Pulmonary artery endothelial cell (primary cell): ENCODE measurements around the gene ZHX3. TPM values are rescaled to one million over a fixed set of nuclear protein-coding genes. Genes with fewer than 3 reads are reported as not detected.

Source experiments
- DNase-seq: peaks from one replicate; pipeline ENCODE4 v3.0.0-alpha.2; 2011; ENCODE audit warnings: low read depth, low spot score
- total RNA-seq: library from RNA; depleted of rRNA; stranded (reverse); fragments of >200 nt; gene quantifications from 2 replicates; pipeline ENCODE4 v1.2.3, GENCODE V29; 2014

The ZHX3 gene
- total RNA-seq, 1 donor from 2014 or later, result 9.0 TPM

DNA sequence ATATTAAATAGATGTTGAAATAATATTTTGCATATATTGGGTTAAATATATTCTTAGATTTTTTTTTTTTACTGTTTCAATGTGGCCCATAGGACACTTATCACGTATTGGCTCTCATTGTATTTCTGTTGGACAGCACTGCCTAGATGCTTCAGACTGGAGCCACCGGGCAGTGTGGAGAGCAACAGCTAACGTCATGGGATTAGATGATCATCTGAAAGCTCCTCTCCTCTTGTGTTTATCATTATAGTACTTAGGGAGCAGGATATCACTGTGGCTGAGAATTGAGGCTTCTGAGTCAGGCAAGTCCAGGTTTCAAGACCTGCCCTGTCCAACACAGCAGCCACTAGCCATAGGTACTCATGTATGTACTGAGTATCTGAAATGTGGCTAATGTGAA, 87.4 kb downstream of the ZHX3 start:
- no peak for DNase-seq

- DNase-seq, result no peak
These were observed 88.3 kb downstream of the ZHX3 start for GRCh38 chr20:41229259-41229658.

DNA sequence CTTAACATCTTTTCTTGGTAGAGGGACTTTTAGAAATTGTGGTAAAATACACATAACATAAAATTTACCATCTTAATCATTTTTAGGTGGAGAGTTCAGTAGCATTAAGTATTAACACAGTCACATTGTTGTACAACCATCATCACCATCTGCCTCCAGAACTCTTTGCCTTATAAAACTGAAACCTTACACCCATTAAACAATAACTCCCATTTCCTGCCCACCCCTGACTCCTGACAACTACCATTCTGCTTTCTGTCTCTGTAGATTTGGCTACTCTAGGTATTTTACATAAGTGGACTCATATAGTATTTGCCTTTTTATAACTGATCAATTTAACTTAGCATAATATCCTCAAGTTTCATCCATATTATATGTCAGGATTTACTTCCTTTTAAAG, 88.7 kb downstream of the ZHX3 start:
- no peak for DNase-seq

DNA sequence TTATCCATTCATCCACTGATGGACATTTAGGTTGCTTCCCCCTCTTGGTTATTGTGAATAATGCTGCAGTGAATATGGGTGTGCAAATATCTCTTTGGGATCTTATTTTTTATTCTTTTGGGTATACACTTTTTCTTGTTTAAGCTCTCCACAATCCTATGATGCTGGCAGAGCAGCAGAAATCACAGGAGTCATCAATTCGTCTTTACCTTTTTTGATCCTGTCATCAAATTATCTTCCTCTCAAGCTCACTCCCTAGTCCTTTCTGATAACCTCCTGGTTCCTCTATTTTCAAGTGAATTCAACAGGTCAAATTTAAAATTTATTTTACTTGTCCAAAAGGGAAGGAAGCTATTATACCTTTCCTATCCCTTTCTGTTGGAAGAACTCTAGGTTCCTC, 91.1 kb downstream of the ZHX3 start:
- DNase-seq, result no peak

DNA sequence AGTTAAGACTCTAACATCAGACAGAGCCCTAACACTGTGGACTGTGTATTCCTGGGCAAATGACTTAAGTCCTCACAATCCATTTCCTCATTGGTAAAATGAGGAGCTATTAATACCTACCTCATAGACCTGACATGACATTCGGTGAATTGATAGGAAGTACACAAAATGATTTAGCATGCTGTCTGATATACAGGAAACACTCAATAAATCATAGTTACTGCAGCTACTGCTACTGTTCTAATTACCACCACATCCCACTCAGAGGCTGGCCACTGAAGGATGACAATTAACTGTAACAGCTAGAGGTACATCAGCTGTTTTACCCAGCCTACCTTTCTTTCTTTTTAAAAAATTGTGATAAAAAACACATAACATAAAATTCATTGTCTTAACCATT, 92.4 kb downstream of the ZHX3 start:
- DNase-seq, result no peak

GRCh38 chr20:41224281-41224680, 93.2 kb downstream of the ZHX3 start:
- no peak for DNase-seq

DNA sequence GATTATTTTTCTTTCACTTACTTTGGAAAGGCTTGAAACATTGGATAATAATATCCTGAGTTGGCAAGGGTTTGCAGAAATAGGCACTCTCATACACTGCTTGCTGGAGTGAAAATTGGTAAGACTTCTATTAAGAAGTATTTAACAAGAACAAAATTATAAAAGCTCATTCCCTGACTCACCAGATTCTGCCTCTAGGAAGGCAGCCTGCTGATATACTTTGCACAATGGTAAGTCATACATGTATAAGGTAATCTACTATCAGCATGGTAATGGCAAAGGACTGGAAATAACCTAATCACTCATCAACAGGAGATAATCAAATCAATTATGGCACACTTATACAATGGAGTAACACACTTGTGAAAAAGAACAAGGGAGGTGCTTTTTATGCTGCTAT, 94.4 kb downstream of the ZHX3 start:
- DNase-seq, result no peak

DNA sequence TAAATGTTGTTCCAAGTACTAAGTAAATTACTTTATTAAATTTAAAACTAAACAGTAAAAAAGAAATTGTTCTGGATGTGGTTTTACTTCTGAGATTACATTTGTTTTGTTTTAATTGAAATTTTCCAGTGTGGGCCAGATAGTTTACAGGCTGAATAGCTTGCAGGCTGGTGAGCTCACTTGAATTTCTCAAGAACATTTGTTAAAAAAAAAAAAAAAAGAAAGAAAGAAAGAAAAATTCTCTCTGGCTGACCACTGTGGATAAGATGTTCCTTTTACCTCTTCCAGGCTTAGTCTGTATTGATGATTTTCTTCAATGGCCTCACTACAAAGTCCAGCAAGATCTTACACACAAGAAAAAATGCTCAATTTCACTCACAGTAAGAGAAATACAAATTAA, 94.8 kb downstream of the ZHX3 start:
- DNase-seq, result no peak

DNA sequence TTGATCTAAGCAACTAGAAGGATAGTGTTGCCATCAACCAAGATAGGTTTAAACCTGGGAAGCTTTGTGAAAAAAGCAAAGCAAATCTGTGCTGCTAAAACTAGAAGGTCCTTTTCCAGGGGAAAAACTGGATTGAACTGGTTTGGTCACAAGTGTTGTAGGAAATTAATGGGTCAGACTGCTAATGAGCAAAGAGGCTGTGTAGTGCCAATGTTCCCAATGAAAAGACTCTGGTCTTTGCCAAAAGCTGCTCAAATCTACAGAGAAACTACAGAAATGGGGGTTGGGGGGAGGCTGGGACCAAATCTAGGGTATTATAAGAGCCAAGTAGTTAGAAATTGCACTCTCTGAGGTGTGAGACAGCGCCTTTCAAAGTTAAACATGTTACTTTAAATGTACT, 95.2 kb downstream of the ZHX3 start:
- no peak for DNase-seq

- no peak for DNase-seq
These were observed 95.8 kb downstream of the ZHX3 start for GRCh38 chr20:41221614-41222218.

DNA sequence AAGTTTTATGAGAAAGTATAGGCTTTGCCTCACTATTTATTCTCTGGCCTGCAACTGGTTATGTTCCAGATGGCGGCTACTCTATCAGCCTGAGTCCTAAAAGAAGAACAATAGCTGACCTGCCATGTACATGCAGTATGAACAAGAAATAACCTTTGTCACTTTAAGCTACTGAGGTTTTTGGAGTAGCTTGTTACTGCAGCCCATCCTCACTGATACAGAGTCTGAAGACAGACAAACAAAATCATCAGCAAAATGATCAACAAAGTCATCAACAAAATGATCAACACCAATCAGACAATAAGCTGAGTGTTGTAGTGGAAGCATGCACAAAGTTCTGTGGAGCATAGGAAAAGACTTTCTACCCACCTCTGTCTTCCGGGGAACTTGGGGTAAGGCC, 97.7 kb downstream of the ZHX3 start:
- DNase-seq, result no peak

- DNase-seq, result no peak
These were observed 99.1 kb downstream of the ZHX3 start for GRCh38 chr20:41218466-41218865.

- no peak for DNase-seq
These were observed 100.1 kb downstream of the ZHX3 start for GRCh38 chr20:41217422-41217821.

- DNase-seq, result no peak
These were observed 102.9 kb downstream of the ZHX3 start for GRCh38 chr20:41214666-41215065.

DNA sequence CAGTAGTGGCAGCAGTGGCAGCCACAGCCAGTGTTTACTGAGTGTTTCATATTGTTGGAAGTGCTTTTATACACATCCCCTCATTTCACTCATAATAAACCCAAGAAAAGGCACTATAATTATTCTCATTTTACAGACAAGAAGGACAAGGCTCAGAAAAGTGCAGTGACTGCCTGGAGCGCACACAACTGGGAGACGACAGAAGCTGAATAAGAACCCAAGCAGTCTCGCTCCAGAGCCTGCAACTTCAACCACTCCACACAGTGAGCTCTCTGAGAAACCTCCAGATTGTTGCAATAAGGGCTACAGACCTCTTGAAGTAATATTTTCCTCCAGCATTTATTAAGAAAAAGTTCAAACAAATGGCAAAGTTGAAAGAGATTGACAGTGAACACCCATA, 103.3 kb downstream of the ZHX3 start:
- DNase-seq, result no peak

DNA sequence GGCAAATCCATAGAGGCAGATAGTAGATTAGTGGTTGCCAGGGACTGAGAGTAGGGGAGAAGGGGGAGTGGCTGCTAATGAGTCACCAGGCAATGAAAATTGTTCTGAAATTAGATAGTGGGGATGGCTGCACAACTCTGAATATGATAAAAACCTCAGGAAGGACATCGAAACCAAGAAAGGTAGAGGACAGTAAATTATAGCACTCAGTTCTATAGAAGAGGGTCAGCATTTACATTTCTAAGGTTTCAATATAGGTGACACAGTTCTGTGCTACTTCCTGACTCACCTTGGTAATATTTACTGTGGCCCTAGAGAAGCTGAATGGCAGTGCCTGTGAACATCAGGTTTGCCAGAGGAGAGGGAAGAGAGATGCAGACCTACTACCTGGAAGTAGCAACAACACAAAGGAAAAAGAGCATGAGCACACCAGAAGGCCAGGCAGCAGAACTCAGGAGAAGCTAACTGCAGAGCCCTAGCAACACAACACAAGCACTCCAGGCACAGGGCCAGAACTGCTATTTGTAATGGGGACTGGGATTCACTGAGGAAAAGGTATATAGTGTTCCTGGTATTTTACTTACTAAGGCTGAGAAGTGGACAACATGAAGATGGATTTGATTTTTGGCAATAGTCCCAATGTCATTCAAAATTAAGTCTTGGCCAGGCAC, 104.2 kb downstream of the ZHX3 start:
- DNase-seq, result no peak

- no peak for DNase-seq
These were observed 112.2 kb downstream of the ZHX3 start for GRCh38 chr20:41205313-41205712.

GRCh38 chr20:41204304-41205265, 112.9 kb downstream of the ZHX3 start:
- DNase-seq, result no peak

DNA sequence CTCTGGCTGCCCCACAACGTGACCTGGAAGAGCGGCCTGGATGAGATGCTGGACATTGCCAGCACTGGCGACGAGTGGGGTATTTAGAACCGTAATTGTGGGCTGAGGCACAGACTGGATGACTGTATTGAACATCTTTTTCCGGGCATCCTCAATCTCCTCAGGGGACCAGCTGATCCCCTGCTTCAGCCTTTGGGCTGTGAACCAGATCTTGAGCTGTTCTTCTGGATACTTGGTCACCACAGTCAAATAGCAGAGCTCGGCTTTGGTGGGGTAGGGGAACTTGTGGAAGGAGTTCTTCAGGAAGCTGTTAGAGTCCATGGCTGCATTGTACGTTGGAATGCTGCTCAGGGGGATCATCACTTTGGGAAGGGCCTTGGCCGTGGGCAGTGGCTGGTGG, 113.9 kb downstream of the ZHX3 start:
- DNase-seq, result no peak

GRCh38 chr20:41202426-41202825, 115.1 kb downstream of the ZHX3 start:
- DNase-seq, result no peak

DNA sequence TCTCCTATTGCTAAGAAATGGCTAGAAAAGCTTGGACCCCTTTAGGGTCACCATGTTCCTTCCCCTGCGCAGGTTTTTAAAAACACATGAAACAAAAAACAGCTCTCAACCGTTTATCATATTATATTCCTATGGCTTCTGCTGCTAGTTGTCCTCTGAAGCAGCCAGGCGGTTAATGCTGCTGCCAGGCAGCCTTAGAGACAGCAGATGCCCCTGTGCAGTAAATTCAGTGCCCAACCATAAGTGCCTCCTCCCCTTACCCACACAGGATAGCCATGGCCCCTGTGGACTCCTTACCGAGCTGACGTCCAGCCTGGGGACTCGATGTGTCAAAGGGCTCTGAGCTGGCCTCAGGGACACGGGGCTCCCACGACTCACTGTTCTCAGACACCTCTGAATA, 115.8 kb downstream of the ZHX3 start:
- no peak for DNase-seq

DNA sequence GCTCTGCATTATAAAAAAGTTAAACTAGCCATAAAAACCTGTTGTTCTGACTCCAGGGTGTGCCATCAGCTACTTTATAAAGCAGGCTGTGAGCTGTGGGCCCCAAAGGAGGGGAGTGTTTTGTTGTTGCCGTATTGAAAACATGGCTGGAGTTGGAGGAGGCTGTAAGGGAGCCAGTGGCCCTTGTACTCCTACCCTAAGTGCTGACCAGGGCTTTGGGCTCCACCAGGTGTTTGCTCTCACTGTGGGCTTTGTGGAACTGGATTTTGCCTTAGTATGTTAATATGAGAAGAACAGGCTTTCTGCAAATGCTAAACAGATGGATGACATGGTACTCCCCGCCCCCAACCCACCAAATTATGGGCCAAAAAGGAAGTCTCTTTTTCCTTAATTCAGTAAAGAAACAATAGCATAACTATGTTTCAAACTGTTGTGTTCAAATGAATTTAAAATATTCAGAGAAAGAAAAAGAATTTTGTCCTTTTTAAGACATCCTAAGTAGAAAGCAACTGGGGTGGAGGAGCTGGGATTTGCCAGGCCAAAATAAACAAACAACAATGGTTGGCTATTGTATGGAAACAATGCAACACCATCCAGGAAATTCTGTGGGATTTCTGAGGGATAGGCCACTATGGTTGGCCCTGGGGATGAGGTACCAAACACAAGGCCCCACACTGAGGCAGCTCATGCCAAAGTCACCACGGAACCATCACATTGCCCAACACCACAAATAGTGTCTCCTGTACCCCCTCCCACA, 116.9 kb downstream of the ZHX3 start:
- peak; percentile 66 for DNase-seq
